Hepatic stellate cell (primary cell): ENCODE results near the gene MEGF8.

Source experiments
- DNase-seq: peaks from one replicate; pipeline ENCODE4 v3.0.0; 2011; ENCODE audit warnings: low spot score

Gene MEGF8

GRCh38 chr19:42325308-42325895 lies at the start of gene MEGF8:
Gene MEGF8 (plus strand): TSS chr19:42325635. CDS start chr19:42326244, 609 bp downstream.
- DNase-seq: peak; percentile 99

GRCh38 chr19:42276284-42276683 lies 49.2 kb upstream of the MEGF8 start:
- DNase-seq: no peak

DNA sequence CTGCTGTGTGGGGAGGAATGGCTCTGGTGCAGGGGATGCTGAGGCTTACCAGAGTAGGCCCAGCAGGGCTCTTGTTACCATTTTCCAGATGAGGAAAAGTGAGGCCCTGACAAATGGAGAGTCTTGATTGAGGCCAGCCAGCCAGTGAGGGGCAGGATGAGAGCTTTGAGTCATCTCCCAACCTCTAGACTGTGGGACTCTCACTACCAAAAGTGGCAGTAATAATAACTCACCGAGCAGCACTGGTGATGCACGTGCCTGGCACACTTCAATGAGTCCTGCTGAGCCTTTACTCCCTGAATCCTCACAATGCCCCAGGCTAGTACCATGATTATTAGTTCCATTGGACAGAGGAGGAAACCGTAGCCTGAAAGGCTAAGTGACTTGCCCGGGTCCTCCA lies 48.6 kb upstream of the MEGF8 start:
- no peak for DNase-seq

DNA sequence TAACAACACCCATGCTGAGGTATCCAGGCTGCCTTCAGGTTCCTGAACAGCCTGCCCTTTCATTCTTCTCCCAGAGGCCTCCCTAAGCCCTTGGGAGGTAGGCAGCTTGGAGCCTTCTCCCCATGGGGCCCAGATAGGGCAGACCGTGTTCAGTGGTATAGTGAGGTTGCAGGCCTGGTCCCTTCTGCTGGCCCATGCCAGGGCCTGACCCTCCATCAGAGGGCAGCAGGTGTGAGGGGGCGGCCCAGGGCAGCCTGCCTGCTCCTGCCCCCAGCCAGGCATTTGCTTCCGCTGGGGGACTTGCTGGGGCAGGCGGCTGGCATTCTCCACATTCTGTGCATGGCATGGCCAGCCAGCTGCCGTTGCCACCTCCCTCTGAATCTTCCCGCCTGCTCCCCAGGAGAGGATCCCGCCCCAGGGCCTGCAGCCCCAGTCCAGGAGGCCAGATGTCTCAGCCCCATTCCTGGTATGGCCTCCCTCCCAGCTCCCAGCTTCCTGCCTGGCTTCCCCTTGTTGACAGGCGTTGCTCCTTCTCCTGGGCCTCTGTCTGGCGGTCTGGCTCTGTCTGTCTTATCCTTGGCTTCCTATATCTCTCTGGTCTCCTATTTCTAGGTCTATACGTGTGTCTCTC lies 47.5 kb upstream of the MEGF8 start:
- no peak for DNase-seq

- DNase-seq: no peak
Observed at GRCh38 chr19:42278452-42279154, 46.8 kb upstream of the MEGF8 start.

- DNase-seq: no peak
Observed at GRCh38 chr19:42279155-42279901, 46.1 kb upstream of the MEGF8 start.

DNA sequence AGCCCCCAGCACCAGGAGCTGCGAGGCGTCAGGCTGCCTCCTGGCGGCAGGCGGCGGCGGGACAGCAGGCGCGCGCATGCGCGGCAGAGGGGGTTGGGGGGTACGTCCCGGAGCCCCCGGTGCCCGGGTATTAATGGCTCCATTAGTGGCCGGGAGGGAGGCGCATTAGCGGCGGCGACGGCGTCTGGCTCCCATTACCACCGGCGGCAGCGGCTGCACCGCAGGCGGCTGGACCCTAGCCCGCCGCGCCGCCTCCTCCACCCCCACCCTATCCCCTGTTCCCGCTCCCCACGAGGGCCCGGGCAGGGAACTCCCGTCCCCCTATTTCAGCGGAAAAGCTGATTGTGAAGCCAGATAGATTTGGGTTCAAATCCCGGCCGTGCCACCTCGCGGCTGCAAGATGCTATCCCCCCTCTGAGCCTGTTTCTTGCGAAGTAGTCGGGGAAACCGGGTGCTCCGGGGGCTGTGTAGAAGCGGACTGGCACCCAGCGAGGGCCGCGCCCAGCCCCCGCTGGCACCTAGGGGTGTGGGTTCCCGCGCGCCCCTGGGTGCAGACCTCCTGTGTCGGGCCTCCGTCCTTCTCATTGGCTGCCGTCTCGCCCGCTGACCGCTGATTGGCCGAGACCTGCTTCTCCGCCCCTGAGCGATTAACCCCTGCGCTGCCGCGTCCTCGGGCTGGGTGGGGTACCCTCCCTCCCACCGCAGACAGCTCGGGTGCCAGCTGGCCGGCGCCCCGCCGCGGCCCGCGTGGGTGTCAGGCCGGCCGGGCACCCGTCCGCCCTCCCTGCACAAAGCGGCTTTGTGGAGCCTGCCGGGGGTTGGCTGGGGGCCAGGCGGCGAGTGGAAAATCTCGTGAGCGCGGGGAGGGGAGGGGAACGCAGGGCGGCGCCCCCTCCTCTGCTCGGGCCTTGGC lies 45.3 kb upstream of the MEGF8 start:
- peak; percentile 99 for DNase-seq

DNA sequence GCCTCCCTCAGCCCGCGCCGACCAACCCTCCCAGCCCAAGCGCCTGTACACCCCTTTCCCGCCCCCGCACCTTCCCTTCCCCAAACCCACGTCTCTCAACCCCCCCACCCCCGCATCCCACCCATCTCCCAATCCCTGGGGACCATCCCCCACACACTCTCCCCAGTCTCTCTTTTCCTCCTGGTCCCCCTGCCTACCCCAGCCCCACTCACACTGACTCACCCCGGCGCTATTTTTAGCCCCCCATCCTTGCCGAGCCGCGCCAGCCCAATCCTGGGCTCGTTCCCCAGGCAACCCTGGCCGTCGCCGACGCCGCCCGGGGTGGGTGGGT lies 44.7 kb upstream of the MEGF8 start:
- DNase-seq: peak; percentile 87

DNA sequence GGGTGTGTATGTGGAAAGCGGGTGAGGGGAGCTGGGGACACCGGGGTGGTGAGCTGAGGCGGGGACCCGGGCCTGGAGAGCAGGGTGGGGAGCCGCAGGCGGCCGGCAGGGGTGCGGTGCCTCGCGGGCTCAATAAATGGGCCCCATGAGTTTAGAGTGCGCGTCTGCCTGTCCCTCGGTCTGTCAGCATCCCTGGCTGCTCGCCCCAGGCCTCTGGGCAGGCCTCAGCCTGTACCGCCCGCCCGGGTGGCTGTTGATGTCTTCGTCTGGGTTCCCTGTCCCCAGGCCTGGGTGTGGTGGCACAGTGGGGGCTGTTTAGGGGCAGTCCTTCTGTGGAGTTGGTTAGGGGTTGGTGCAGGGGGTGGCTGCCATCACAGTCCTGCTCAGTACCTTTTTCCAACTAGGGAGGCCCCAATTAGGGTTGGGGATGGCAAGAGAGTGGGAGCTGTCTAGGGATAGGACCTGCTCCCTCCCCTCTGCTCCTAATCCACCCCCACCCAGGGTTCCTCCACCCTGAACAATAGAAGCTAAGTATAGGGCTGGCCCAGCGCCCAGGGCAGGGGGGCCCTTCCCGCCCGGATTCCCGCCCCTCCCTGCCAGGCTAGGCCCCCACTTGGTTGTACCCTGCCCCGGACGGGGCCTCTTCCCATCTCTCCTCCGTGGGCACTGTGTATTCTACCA lies 44.1 kb upstream of the MEGF8 start:
- no peak for DNase-seq

- no peak for DNase-seq
Observed at GRCh38 chr19:42281827-42282762, 43.3 kb upstream of the MEGF8 start.

DNA sequence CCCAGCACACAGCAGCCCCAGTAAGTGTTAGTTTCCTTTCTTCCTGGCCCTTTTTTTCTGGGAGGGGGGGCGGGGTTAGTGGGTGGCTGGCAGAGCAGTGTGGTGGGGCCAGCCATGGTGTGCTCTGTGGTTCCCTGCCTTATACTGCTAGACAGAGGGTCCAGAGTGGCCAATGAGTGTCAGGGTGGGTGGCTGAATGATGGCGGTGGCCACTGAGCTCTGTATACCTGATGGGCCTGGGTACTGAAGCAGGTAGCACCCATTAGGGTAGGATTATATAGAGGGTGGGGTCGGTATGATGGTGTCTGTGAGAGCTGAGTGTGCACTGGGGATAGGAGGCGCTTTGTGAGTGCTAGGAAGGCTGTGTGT lies 42.6 kb upstream of the MEGF8 start:
- no peak for DNase-seq

DNA sequence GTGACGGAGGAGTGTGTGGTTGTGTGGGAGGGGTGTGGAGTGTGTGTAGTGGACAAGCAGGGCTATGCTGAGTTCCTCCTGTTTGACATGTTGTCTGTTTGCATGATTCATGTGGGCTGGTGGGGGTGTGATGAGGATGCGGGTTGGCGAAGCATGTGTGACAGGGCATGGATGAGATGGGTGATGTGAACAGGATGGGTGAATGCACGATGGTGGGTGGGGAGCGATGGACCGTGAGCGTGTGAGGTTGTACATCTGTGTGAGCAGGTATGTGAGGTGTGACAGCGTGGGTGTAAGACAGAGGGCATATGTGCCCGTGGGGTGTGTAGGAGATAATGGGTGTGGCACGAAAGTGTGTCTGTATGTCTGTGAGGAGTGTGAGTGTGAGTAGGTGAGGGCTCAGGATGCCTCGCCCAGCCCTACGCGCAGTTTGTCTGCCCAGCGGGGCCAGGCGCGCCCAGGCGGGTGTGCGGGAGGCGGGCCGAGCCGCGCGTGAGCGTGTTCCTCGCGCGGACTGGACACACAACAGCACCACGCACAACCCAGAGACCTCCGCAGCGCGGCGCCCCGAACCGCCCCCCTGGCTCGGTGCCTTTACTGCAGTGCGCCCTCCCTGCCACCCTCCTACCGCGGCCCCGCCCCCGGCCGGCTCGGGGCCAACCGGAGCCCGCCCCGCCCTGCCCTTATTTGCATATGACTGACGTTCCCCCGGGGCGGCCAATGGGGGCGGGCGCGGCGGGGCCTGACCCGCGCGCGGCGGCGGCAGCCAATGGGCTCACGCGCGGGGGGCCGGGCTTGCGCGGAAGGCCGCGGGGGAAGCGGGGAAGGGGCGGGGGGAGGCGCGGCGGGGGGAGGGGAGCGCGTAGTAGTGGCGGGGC lies 42.0 kb upstream of the MEGF8 start:
- peak; percentile 98 for DNase-seq

DNA sequence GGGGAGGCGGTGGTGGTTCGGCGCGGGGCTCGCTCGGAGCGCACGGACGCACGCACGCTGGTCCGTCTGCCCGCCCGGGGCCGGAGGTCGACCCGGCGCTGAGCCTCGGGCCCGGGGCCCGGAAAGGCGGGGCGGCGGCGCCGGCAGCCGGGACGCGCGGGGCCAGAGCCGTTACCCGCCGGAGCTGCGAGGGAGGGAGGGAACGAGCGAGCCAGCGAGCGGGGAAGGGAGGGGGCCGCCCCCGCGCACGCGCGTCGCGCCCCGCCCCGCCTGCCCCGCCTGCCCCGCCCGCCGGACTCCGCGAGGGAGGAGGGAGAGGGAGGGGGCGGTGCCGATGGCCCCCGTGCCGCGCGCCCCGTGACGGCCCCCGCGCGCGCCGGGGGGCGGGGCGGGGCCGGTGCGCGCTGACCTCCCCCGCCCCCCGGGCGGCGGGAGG lies 41.4 kb upstream of the MEGF8 start:
- DNase-seq: peak; percentile 92

DNA sequence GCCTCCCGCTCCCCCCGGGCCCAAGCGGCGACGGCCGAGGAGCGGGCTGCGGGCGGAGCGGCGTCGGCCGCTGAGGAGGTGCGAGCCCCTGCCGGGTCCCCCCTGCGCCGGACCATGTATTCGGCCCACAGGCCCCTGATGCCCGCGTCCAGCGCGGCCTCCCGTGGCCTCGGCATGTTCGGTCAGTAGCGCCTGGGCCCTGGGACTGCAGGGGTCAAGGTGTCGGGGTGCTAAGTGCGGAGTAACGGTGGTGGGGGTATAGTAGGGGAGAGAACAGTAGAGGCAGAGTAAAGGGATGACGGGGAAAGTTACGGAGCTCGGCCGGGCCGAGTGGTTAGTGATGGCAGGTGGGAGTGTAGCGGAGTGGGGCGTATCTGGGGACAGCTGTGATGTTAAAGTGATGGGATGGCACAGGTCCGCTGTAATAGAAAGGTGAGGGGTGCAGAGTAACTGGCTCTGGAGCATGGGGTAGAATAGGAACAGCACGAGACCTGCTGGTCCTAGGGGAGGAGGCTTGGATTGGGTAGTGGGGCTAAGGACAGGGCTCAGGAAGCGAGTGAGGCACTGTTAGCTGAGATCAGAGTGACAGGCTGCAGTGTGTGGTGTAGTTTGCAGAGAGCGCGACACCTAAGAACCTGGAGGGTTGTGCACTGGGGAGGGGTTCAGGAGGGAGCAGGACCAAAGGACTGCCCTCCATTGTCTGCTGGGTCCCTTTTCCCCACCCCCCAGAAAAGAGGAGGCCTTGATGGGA lies 40.7 kb upstream of the MEGF8 start:
- DNase-seq: no peak

- no peak for DNase-seq
Observed at GRCh38 chr19:42285541-42285941, 39.9 kb upstream of the MEGF8 start.

- no peak for DNase-seq
Observed at GRCh38 chr19:42285988-42286348, 39.5 kb upstream of the MEGF8 start.

DNA sequence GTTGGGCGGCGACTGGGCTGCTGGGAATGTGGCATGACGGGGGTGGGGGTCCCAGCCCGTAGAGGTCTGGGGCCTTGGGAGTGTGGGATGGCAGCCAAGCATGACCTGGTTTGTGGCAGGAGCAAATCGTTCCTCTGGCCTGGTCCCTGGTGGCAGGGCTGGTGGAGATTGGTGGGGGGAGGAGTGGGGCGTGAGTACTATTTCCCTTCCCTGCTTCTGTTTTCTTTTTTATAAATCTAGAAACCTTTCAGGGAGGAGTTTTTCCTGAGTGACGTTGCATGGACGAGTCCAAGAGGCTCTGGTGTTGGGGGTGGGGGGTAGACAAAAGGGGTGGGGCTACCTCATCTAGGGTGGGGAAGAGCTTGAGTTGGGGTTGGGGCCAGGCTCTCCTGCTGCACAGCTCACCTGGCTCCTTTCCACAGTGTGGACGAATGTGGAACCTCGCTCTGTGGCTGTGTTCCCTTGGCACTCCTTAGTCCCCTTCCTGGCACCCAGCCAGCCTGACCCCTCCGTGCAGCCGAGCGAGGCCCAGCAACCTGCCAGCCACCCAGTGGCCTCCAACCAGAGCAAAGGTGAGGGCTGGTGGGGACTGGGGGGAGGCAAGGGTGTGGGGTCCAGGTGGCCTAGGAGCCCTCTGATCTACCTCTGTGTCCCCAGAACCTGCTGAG lies 39.0 kb upstream of the MEGF8 start:
- peak; percentile 77 for DNase-seq
